ENCODE measurements around the gene ALPK1.
"Not testable (repeated sequence)": the region's sequence is repeated elsewhere in the genome, so short reads cannot be mapped to it uniquely, and the experiment has no call there.

Gene ALPK1

DNA sequence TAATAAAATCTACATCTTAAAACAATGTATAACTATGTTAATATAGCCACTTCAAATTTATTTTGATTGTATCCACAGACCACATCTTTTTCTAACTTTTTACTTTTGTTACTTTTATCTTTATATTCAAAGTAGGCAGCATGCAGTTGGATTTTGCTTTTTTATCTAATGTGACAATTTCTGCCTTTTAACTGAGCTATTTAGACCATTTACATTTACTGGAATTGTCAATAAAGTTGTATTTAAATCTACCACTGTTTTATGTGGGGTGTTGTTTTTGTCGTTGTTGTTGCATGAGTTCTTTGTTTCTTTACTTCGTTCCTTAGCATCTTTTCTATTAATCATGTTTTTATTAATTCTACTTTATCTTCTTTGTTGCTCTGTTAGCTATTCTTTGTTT, 176.8 kb downstream of the ALPK1 start:
- no peak for DNase-seq

- no peak for DNase-seq
Measured at GRCh38 chr4:112485930-112486329, 188.8 kb downstream of the ALPK1 start.

GRCh38 chr4:112490808-112491207, 193.6 kb downstream of the ALPK1 start:
- not testable (repeated sequence) for DNase-seq

All from NCI-H1105 treated with DMSO at 0.1 percent for 48 hours (cell line).